PC-3 (cell line): Measurements from ENCODE around the gene RAB33B. TPM values are rescaled to one million over a fixed set of nuclear protein-coding genes. Genes with fewer than 3 reads are reported as not detected.

Experiments used
- ATAC-seq: fragments of 200-7000 bp; cut with Tn5 transposase; 2 replicates; pipeline ENCODE4 v1.9.1; 2020; ENCODE audit warnings: mild to moderate bottlenecking, moderate library complexity
- BruUV-seq: library from RNA; stranded (reverse); fragments of 400-500 nt; replicated peaks from 2 replicates; lab custom pipeline; 2021; lab: Mats Ljungman, UMichigan
- CTCF ChIA-PET: fragments of 300-600 bp; sonication (Branson Sonifier 250); formaldehyde crosslinking; loops from one replicate; lab custom pipeline; 2022; ENCODE audit warnings: antibody characterized with exemption; lab: Charles Lee
- POLR2A ChIA-PET: fragments of 300-600 bp; sonication (Branson Sonifier 250); formaldehyde crosslinking; loops from one replicate; lab custom pipeline; 2022; ENCODE audit warnings: antibody characterized with exemption; ENCODE audit not compliant: unreplicated experiment; lab: Charles Lee
- DNase-seq: peaks from one replicate; pipeline ENCODE4 v3.0.0-alpha.2; 2015
- H2AFZ ChIP-seq: fragments of 300-600 bp; sonication (generic); 2 replicates; pipeline ENCODE4 v1.6.0; 2016; ENCODE audit warnings: antibody characterized with exemption, low read length
- H3F3A ChIP-seq: fragments of 300-600 bp; sonication (generic); one replicate; pipeline ENCODE4 v1.6.0; 2017; ENCODE audit warnings: antibody characterized with exemption, low read length, control low read depth, mild to moderate bottlenecking; ENCODE audit not compliant: unreplicated experiment
- H3K27ac ChIP-seq: fragments of 300-600 bp; sonication (generic); 2 replicates; pipeline ENCODE4 v1.5.1; 2016; ENCODE audit warnings: mild to moderate bottlenecking, low read length
- H3K27me3 ChIP-seq: fragments of 300-600 bp; sonication (generic); 2 replicates; pipeline ENCODE4 v1.6.1; 2016; ENCODE audit warnings: low read length, mixed read lengths
- H3K36me3 ChIP-seq: fragments of 300-600 bp; sonication (generic); 2 replicates; pipeline ENCODE4 v1.6.1; 2016; ENCODE audit warnings: low read depth, mixed run types, low read length, mixed read lengths
- H3K4me1 ChIP-seq: fragments of 300-600 bp; sonication (generic); 2 replicates; pipeline ENCODE4 v1.5.1; 2016; ENCODE audit warnings: low read length; ENCODE audit not compliant: insufficient read depth
- H3K4me2 ChIP-seq: fragments of 300-600 bp; sonication (generic); 2 replicates; pipeline ENCODE4 v1.6.0; 2016; ENCODE audit warnings: low read length
- H3K4me3 ChIP-seq: fragments of 300-600 bp; sonication (generic); 2 replicates; pipeline ENCODE4 v1.5.1; 2016; ENCODE audit warnings: mild to moderate bottlenecking, low read length, mixed read lengths
- H3K79me2 ChIP-seq: fragments of 300-600 bp; sonication (generic); 2 replicates; pipeline ENCODE4 v1.6.1; 2017; ENCODE audit warnings: low read length, mixed read lengths
- H3K9ac ChIP-seq: fragments of 300-600 bp; sonication (generic); 2 replicates; pipeline ENCODE4 v1.6.0; 2016; ENCODE audit warnings: mild to moderate bottlenecking, low read length
- H3K9me2 ChIP-seq: fragments of 300-600 bp; sonication (generic); replicated peaks from 2 replicates; pipeline ENCODE4 v1.6.1; 2016; ENCODE audit warnings: mixed run types, low read length, mixed read lengths
- H3K9me3 ChIP-seq: fragments of 300-600 bp; sonication (generic); 2 replicates; pipeline ENCODE4 v1.6.1; 2016; ENCODE audit warnings: low read length, mixed read lengths
- H4K20me1 ChIP-seq: fragments of 300-600 bp; sonication (generic); 2 replicates; pipeline ENCODE4 v1.6.1; 2016; ENCODE audit warnings: low read length, mixed read lengths
- CTCF ChIP-seq: fragments of 300-600 bp; sonication (generic); conservative IDR thresholded peaks from 2 replicates; pipeline ENCODE4 v1.5.1; 2017; ENCODE audit warnings: antibody characterized with exemption, low read depth, mild to moderate bottlenecking, low read length
- EZH2 ChIP-seq: fragments of 300-600 bp; sonication (generic); IDR thresholded peaks from one replicate; pipeline ENCODE4 v1.6.1; 2017; ENCODE audit warnings: antibody characterized with exemption, mild to moderate bottlenecking, low read length; ENCODE audit not compliant: unreplicated experiment
- EZH2phosphoT487 ChIP-seq: fragments of 300-600 bp; sonication (generic); IDR thresholded peaks from 2 replicates; pipeline ENCODE4 v1.6.1; 2018; ENCODE audit warnings: mild to moderate bottlenecking, antibody characterized with exemption, low read length, borderline replicate concordance
- intact Hi-C: fragments of 100-400 bp; cut with micrococcal nuclease; formaldehyde crosslinking; loops from 2 replicates; pipeline ENCODE4 v1.9.0; 2023
- total RNA-seq: library from RNA; depleted of rRNA; stranded (reverse); fragments of >200 nt; gene quantifications from 2 replicates; pipeline ENCODE4 v1.2.3, GENCODE V29; 2014

The RAB33B gene
- total RNA-seq, 1 experiment from 2014 or later, result 4.4 TPM

- Histone ChIP-seq H2AFZ (no peak overlapping the region), H3K27me3 (no peaks in the 10 kb centered on the region), H4K20me1 (no peaks in the 10 kb centered on the region), H3K79me2 (no peaks in the 10 kb centered on the region), H3K36me3 (no peaks in the 10 kb centered on the region), H3K4me2 (no peak overlapping the region), H3K27ac (no peak overlapping the region), H3K4me3 (no peak overlapping the region), H3K9me3 (no peaks in the 10 kb centered on the region), H3F3A (no peaks in the 10 kb centered on the region), H3K4me1 (no peaks in the 10 kb centered on the region), H3K9ac (no peak overlapping the region), H3K9me2 (no peaks in the 10 kb centered on the region)
- POLR2A ChIA-PET, result no interaction called here
- no peak for DNase-seq
- CTCF ChIA-PET, result no interaction called here
- no peak for TF ChIP-seq EZH2phosphoT487
- no peak for TF ChIP-seq CTCF
- no peak for TF ChIP-seq EZH2
- intact Hi-C loops, result no loop called here
- no peak for ATAC-seq
- BruUV-seq, result no TSS peak
Measured at GRCh38 chr4:139420652-139421051, 33.3 kb upstream of the RAB33B start.

GRCh38 chr4:139436122-139436521 is 17.8 kb upstream of the RAB33B start:
- Histone ChIP-seq H3K9ac (peak overlapping the region; percentile 77), H3K27me3 (no peaks in the 10 kb centered on the region), H4K20me1 (no peaks in the 10 kb centered on the region), H3K36me3 (peaks cover 16% of the 10 kb centered on the region), H2AFZ (peak overlapping the region; percentile 69), H3K4me2 (peak overlapping the region; percentile 85), H3K9me3 (no peaks in the 10 kb centered on the region), H3K27ac (peak overlapping the region; percentile 45), H3K4me3 (peak overlapping the region; percentile 63), H3K79me2 (no peaks in the 10 kb centered on the region), H3K4me1 (peaks cover 10% of the 10 kb centered on the region), H3F3A (no peaks in the 10 kb centered on the region), H3K9me2 (no peaks in the 10 kb centered on the region)
- peak; percentile 98 for ATAC-seq
- TF ChIP-seq EZH2, result no peak
- 0 out of 2 replicates have a peak, but pooled peaks have one; percentile 37 for TF ChIP-seq EZH2phosphoT487
- no TSS peak for BruUV-seq
- ChIA-PET POLR2A (no interaction called here), CTCF (interaction anchor here (0.6 kb wide), 2 partner anchors 120 to 140 kb away, joined by 3 to 4 read pairs; partner anchors contain the start of gene SETD7)
- DNase-seq, result peak; percentile 61
- intact Hi-C loops, result no loop called here

GRCh38 chr4:139438141-139438540 is 15.8 kb upstream of the RAB33B start:
- ChIA-PET CTCF (interaction anchor here (0.6 kb wide), 1 partner anchor 15 kb away, joined by 3 read pairs; no protein-coding TSS in a partner anchor), POLR2A (no interaction called here)
- Histone ChIP-seq H3K36me3 (peaks cover 16% of the 10 kb centered on the region), H3K9ac (no peak overlapping the region), H2AFZ (no peak overlapping the region), H4K20me1 (no peaks in the 10 kb centered on the region), H3K79me2 (no peaks in the 10 kb centered on the region), H3K27ac (no peak overlapping the region), H3K4me1 (peaks cover 10% of the 10 kb centered on the region), H3K27me3 (no peaks in the 10 kb centered on the region), H3K9me2 (no peaks in the 10 kb centered on the region), H3K9me3 (no peaks in the 10 kb centered on the region), H3K4me3 (no peak overlapping the region), H3F3A (no peaks in the 10 kb centered on the region), H3K4me2 (no peak overlapping the region)
- no peak for ATAC-seq
- DNase-seq, result no peak
- BruUV-seq, result no TSS peak
- intact Hi-C loops, result no loop called here
- TF ChIP-seq EZH2phosphoT487, result no peak
- no peak for TF ChIP-seq CTCF
- no peak for TF ChIP-seq EZH2
